Thoracic aorta (tissue), 2 donors: Measurements from ENCODE around the gene MBNL1. TPM values are rescaled to one million over a fixed set of nuclear protein-coding genes. Genes with fewer than 3 reads are reported as not detected.

ENCODE experiments used
- ATAC-seq: fragments of 150-250 bp; one replicate; pipeline ENCODE4 v1.8.0; 2017; ENCODE audit warnings: low read depth; ENCODE audit not compliant: insufficient number of reproducible peaks, low FRiP score
- DNase-seq: peaks from one replicate; pipeline ENCODE4 v3.0.0-alpha.2; 2020; ENCODE audit warnings: low spot score
- H3K27ac ChIP-seq, 2 donors: fragments of 200-600 bp; sonication (generic); 1 replicate in 1 of 2; 2 replicates in 1 of 2; pipeline ENCODE4 v1.5.1; 2016; ENCODE audit warnings: mild to moderate bottlenecking in 2 of 2, moderate library complexity in 2 of 2
- H3K27me3 ChIP-seq: fragments of 200-600 bp; sonication (generic); replicated peaks from 2 replicates; pipeline ENCODE4 v1.6.0; 2016; ENCODE audit warnings: mild to moderate bottlenecking; ENCODE audit not compliant: insufficient read depth
- H3K36me3 ChIP-seq: fragments of 200-600 bp; sonication (generic); one replicate; pipeline ENCODE4 v1.5.1; 2016
- H3K4me1 ChIP-seq, 2 donors: fragments of 200-600 bp; sonication (generic); 1 replicate in 1 of 2; 2 replicates in 1 of 2; pipeline versions ENCODE4 v1.5.1 to v1.6.0; 2016; ENCODE audit warnings: low read depth in 2 of 2, mild to moderate bottlenecking in 1 of 2; ENCODE audit not compliant: control insufficient read depth in 1 of 2
- H3K4me3 ChIP-seq: fragments of 200-600 bp; sonication (generic); 2 replicates; pipeline ENCODE4 v1.5.1; 2016; ENCODE audit warnings: mild to moderate bottlenecking
- H3K9me3 ChIP-seq: fragments of 200-600 bp; sonication (generic); 2 replicates; pipeline ENCODE4 v1.5.1; 2016
- total RNA-seq, 2 donors: library from RNA; depleted of rRNA; stranded (reverse); fragments of >200 nt; gene quantifications; one replicate each; pipeline versions ENCODE4 v1.1.0 to v1.2.3, GENCODE V29; 2016
- TF ChIP-seq, protein P1 (sequence below): fragments of 200-600 bp; sonication (generic); IDR thresholded peaks from one replicate; pipeline ENCODE4 v1.5.1; 2019; ENCODE audit warnings: antibody characterized with exemption

MBNL1 gene
- total RNA-seq, 2 donors from 2014 or later, result 783 to 1,062 TPM

DNA sequence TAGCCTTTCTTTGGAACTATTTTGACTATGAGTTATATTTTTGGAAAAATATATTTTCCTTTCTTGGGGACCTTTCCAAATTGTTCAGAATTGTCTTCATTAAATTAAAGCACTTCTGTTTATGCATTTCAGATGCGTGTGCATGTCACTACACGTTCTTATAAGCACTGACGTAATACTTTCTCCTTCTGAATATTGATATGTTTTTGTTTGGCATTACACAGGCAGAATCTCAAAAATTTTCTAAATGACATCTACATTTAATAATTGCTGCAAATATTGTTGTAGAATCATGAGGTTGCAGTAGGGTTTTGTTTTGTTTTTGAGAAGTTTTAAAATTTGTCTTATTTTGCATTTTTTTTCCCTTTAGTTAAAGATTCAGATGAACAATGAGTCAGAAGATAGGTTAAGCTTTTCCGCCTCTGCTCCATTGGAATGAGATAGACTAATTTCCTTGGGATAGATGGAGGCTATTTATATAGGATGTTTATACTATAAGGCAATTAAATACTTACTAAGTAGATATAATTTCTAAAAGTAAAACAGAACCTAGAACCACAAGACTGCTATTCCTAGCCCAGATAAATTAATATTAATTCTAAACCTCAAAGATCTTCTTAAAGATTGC, 110.8 kb downstream of the MBNL1 start:
- H3K4me1 ChIP-seq, result peaks cover 69 to 94% of the 10 kb centered on the region in 2 donors
- no peaks in the 10 kb centered on the region for H3K9me3 ChIP-seq
- no peak for DNase-seq
- no peak for ATAC-seq
- H3K4me3 ChIP-seq, result peak overlapping the region; percentile 23
- H3K36me3 ChIP-seq, result no peaks in the 10 kb centered on the region
- TF ChIP-seq, protein P1, sequence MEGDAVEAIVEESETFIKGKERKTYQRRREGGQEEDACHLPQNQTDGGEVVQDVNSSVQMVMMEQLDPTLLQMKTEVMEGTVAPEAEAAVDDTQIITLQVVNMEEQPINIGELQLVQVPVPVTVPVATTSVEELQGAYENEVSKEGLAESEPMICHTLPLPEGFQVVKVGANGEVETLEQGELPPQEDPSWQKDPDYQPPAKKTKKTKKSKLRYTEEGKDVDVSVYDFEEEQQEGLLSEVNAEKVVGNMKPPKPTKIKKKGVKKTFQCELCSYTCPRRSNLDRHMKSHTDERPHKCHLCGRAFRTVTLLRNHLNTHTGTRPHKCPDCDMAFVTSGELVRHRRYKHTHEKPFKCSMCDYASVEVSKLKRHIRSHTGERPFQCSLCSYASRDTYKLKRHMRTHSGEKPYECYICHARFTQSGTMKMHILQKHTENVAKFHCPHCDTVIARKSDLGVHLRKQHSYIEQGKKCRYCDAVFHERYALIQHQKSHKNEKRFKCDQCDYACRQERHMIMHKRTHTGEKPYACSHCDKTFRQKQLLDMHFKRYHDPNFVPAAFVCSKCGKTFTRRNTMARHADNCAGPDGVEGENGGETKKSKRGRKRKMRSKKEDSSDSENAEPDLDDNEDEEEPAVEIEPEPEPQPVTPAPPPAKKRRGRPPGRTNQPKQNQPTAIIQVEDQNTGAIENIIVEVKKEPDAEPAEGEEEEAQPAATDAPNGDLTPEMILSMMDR, result no peak
- no peaks in the 10 kb centered on the region for H3K27me3 ChIP-seq
- H3K27ac ChIP-seq, result peak overlapping the region; percentile 55 to 60

DNA sequence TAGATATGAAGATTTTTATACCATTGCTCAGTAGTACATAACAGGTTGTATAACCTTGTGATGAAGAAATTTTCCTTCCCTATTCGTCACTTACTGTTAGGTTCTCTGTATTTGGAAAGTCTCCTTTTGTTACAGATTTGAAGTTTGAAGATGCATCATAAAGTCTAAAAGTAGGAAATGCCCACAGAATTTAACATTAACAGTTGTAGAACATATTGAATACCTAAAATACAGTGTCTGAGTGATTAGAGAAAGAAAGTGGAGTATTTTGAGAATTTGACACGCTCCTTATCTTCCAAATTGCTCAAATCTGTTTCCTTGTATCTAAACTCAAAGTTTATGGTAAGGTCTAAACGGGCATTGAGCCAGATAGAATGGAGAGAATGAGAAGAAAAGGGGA, 111.3 kb downstream of the MBNL1 start:
- H3K27me3 ChIP-seq, result no peaks in the 10 kb centered on the region
- no peaks in the 10 kb centered on the region for H3K9me3 ChIP-seq
- peak overlapping the region; percentile 55 to 60 for H3K27ac ChIP-seq
- H3K4me3 ChIP-seq, result peak overlapping the region; percentile 23
- no peak for ATAC-seq
- peaks cover 69 to 94% of the 10 kb centered on the region in 2 donors for H3K4me1 ChIP-seq
- no peaks in the 10 kb centered on the region for H3K36me3 ChIP-seq
- no peak for DNase-seq
- TF ChIP-seq, protein P1, result no peak

DNA sequence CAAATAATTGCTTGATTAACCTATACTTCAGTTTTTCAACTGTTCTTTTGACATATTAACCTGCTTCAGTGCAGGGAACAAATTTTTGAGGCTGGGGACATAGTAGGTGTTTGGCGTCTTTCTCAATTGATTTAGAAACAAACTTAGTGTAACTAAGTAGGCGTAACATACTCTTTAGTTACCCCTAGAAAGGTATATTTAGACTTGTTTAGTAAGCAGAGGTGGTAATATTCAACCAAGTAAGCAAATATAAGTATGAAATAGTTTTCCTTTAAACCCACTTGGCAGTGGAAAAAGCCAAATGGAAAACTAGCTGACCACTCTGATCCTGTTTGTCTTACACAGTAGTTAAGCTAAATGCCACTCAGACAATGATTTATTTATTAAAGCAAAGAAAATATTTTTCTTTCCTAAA, 113.2 kb downstream of the MBNL1 start:
- H3K4me1 ChIP-seq, result peaks cover 67 to 96% of the 10 kb centered on the region in 2 donors
- no peak for DNase-seq

DNA sequence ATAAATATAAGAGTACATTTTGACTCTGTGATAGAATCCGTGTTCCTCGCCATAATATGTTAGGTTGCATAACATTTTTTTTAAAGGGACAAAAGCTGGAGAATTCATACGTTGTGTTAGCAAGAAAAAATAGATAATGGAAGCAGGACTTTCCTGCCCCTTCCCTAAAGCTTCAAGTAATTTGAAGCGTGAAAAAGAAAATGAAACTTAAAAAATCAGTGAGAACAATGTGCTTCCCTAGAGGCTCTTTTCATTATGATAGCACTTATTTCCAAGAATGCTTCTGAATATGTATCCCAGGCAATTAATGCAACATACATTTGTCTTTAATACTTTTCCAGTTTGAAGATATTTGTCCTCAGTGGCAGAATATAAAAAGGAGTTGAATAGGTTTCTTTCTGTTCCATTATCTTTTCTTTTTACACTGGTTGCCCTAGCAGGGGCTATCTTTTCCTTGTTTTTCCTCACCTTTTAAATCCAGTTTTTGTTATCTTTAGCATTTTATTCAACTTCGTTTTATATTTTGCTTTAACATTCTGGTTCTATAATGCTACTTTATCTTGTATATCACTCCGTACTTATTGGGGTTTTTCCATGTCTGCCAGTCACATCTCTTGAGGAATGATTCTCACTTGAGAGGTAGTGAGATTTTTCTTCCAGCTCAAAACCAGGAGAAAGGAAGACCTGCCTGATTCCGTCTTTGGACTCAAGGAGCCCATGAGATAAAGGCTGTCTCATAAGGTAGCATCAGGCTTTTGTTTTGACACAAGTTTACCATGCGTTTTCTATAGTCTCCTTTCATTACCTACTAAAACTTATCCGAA, 113.8 kb downstream of the MBNL1 start:
- H3K4me1 ChIP-seq, result peaks cover 70 to 95% of the 10 kb centered on the region in 2 donors
- H3K4me3 ChIP-seq, result peak overlapping the region; percentile 60
- TF ChIP-seq, protein P1, result no peak
- H3K27me3 ChIP-seq, result no peaks in the 10 kb centered on the region
- DNase-seq (no peak), ATAC-seq (no peak)
- H3K9me3 ChIP-seq, result no peaks in the 10 kb centered on the region
- no peaks in the 10 kb centered on the region for H3K36me3 ChIP-seq
- H3K27ac ChIP-seq, result peak overlapping the region; percentile 50 to 51

More for the DNA sequence above, 113.2 kb downstream of the MBNL1 start:
- H3K27me3 ChIP-seq, result no peaks in the 10 kb centered on the region
- ATAC-seq, result no peak
- no peaks in the 10 kb centered on the region for H3K9me3 ChIP-seq
- no peaks in the 10 kb centered on the region for H3K36me3 ChIP-seq
- peak overlapping the region; percentile 60 for H3K4me3 ChIP-seq
- TF ChIP-seq, protein P1, result no peak
- H3K27ac ChIP-seq, result peak overlapping the region; percentile 50 to 51

- Histone ChIP-seq H3K36me3 (no peaks in the 10 kb centered on the region), H3K27ac (peak overlapping the region; percentile 50 to 51), H3K27me3 (no peaks in the 10 kb centered on the region), H3K4me1 (peaks cover 77 to 94% of the 10 kb centered on the region in 2 donors), H3K9me3 (no peaks in the 10 kb centered on the region), H3K4me3 (peak overlapping the region; percentile 60)
- TF ChIP-seq, protein P1, result no peak
- ATAC-seq (no peak), DNase-seq (no peak)
These were observed 114.4 kb downstream of the MBNL1 start for GRCh38 chr3:152383136-152383606.
